OCI-LY1 (cell line): ENCODE results near the gene CCDC63.
A peak's percentile ranks its signal among the peaks of the same experiment; 100 is the strongest.

Experiments used
- H2AFZ ChIP-seq: fragments of 200-600 bp; sonication (generic), shearing (Covaris generic); 2 replicates; pipeline ENCODE4 v1.6.0; 2014; ENCODE audit warnings: antibody characterized with exemption, mild to moderate bottlenecking, low read length
- H3F3A ChIP-seq: fragments of 200-600 bp; sonication (generic), shearing (Covaris generic); 2 replicates; pipeline ENCODE4 v1.6.0; 2014; ENCODE audit warnings: mild to moderate bottlenecking, antibody characterized with exemption, low read length, moderate library complexity; ENCODE audit not compliant: insufficient read depth
- H3K27ac ChIP-seq: fragments of 200-600 bp; sonication (generic); 2 replicates; pipeline ENCODE4 v1.5.1; 2014; ENCODE audit warnings: low read length, mixed run types, mild to moderate bottlenecking, low read depth; ENCODE audit not compliant: poor library complexity, severe bottlenecking
- H3K27me3 ChIP-seq: fragments of 200-600 bp; sonication (generic); 2 replicates; pipeline ENCODE4 v1.6.0; 2014; ENCODE audit warnings: antibody characterized with exemption, mild to moderate bottlenecking, low read length, moderate library complexity; ENCODE audit not compliant: insufficient read depth
- H3K36me3 ChIP-seq: fragments of 200-600 bp; sonication (generic); 2 replicates; pipeline ENCODE4 v1.6.1; 2014; ENCODE audit warnings: mild to moderate bottlenecking, antibody characterized with exemption, low read length, moderate library complexity, mixed read lengths; ENCODE audit not compliant: insufficient read depth
- H3K4me1 ChIP-seq: fragments of 200-600 bp; sonication (generic); 2 replicates; pipeline ENCODE4 v1.5.1; 2014; ENCODE audit warnings: mild to moderate bottlenecking, low read length, moderate library complexity; ENCODE audit not compliant: insufficient read depth, severe bottlenecking
- H3K4me2 ChIP-seq: fragments of 200-600 bp; sonication (generic), shearing (Covaris generic); 2 replicates; pipeline ENCODE4 v1.6.1; 2014; ENCODE audit warnings: low read length
- H3K4me3 ChIP-seq: fragments of 200-600 bp; sonication (generic); 2 replicates; pipeline ENCODE4 v1.5.1; 2014; ENCODE audit warnings: low read length, low read depth, mild to moderate bottlenecking, mixed read lengths; ENCODE audit not compliant: poor library complexity, severe bottlenecking
- H3K79me2 ChIP-seq: fragments of 200-600 bp; shearing (Covaris generic); 2 replicates; pipeline ENCODE4 v1.6.1; 2016; ENCODE audit warnings: mixed run types, low read length, mixed read lengths; ENCODE audit not compliant: insufficient read depth
- H3K9ac ChIP-seq: fragments of 200-600 bp; sonication (generic), shearing (Covaris generic); 2 replicates; pipeline ENCODE4 v1.6.1; 2014; ENCODE audit warnings: mild to moderate bottlenecking, low read length, mixed read lengths
- H3K9me2 ChIP-seq: fragments of 200-600 bp; sonication (generic), shearing (Covaris generic); 2 replicates; pipeline ENCODE4 v1.6.1; 2014; ENCODE audit warnings: low read depth, mild to moderate bottlenecking, low read length, mixed read lengths
- H3K9me3 ChIP-seq: fragments of 200-600 bp; shearing (Covaris generic); 2 replicates; pipeline ENCODE4 v1.6.1; 2014; ENCODE audit warnings: low read length, mixed read lengths
- H4K20me1 ChIP-seq: fragments of 200-600 bp; sonication (generic), shearing (Covaris generic); 2 replicates; pipeline ENCODE4 v1.6.0; 2016; ENCODE audit warnings: mild to moderate bottlenecking, low read length; ENCODE audit not compliant: insufficient read depth
- EZH2 ChIP-seq: fragments of 200-600 bp; sonication (generic), shearing (Covaris generic); IDR thresholded peaks from 2 replicates; pipeline ENCODE4 v1.8.0; 2017; ENCODE audit warnings: borderline replicate concordance, mixed run types, mild to moderate bottlenecking, antibody characterized with exemption, low read length, moderate library complexity, mixed read lengths
- TF ChIP-seq, protein P1 (sequence below): fragments of 200-600 bp; sonication (generic), shearing (Covaris generic); IDR thresholded peaks from 2 replicates; pipeline ENCODE4 v1.5.1; 2017; ENCODE audit warnings: mild to moderate bottlenecking, antibody characterized with exemption, low read length, moderate library complexity, mixed read lengths

Gene CCDC63

DNA sequence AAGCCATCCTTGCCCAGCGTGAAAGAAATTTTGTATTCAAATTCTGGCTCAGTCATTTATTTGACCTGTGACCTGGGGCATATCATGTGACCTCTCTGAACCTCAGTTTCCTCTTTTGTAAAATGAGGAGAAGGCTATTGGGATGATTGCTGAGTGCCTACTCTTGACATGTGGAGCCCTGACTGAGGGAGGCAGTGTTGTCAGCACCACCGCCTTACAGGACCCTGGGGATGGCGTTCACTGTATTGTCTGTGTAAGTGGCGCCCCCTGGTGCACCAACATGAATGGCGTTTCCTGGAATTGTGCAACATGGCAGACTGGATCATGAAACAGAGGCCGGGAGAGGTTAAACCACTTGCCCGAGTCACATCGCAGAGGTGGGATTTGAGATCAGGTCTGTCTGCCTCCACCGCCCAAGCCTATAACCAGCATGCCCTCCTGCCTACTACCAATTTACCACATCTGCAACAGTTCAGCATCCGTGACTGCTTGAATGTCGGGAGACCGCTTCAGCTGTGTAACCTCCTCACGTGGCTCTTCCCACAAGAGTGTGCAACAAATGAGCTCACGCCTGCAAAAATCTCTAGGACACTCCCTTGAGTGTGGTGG, 20.1 kb upstream of the CCDC63 start:
- Histone ChIP-seq H3K9me2 (no peaks in the 10 kb centered on the region), H3K4me2 (peak overlapping the region; percentile 80), H3K4me1 (peaks cover 4% of the 10 kb centered on the region), H2AFZ (peak overlapping the region; percentile 91; the same call in 1 of the 2 replicates), H4K20me1 (no peaks in the 10 kb centered on the region), H3K36me3 (no peaks in the 10 kb centered on the region), H3K9me3 (no peaks in the 10 kb centered on the region), H3K27me3 (no peaks in the 10 kb centered on the region), H3K79me2 (no peaks in the 10 kb centered on the region), H3K4me3 (peak overlapping the region; percentile 48), H3K27ac (no peak overlapping the region), H3K9ac (peak overlapping the region; percentile 43; the same call in 1 of the 2 replicates), H3F3A (no peaks in the 10 kb centered on the region)
- TF ChIP-seq EZH2, result no peak
- TF ChIP-seq, protein P1, sequence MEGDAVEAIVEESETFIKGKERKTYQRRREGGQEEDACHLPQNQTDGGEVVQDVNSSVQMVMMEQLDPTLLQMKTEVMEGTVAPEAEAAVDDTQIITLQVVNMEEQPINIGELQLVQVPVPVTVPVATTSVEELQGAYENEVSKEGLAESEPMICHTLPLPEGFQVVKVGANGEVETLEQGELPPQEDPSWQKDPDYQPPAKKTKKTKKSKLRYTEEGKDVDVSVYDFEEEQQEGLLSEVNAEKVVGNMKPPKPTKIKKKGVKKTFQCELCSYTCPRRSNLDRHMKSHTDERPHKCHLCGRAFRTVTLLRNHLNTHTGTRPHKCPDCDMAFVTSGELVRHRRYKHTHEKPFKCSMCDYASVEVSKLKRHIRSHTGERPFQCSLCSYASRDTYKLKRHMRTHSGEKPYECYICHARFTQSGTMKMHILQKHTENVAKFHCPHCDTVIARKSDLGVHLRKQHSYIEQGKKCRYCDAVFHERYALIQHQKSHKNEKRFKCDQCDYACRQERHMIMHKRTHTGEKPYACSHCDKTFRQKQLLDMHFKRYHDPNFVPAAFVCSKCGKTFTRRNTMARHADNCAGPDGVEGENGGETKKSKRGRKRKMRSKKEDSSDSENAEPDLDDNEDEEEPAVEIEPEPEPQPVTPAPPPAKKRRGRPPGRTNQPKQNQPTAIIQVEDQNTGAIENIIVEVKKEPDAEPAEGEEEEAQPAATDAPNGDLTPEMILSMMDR, result peak; percentile 87

DNA sequence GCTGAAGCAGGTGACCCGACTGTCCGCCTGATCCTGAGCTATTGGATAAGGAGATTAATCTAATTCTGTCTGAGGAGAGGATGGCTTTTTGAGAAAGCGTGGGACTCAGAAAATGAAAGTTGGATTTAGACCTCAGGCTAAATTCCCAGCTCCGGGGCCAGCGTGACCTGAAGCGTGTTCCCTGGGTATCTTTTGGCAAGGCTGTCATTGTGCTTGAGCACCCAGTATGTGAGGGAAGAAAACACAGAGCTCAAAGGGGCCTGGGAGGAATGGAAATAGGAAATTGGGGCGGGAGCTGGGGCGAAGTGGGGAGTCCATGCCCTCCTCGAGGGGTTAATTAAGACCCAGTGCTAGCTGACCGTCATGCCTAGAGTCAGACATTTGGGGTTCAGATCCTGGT, 17.5 kb upstream of the CCDC63 start:
- no peaks in the 10 kb centered on the region for H3K79me2 ChIP-seq
- TF ChIP-seq, protein P1, result no peak
- TF ChIP-seq EZH2, result no peak
- no peak overlapping the region for H2AFZ ChIP-seq
- H3K4me1 ChIP-seq, result peaks cover 4% of the 10 kb centered on the region
- H4K20me1 ChIP-seq, result no peaks in the 10 kb centered on the region
- H3K9me3 ChIP-seq, result no peaks in the 10 kb centered on the region
- no peaks in the 10 kb centered on the region for H3K36me3 ChIP-seq
- no peak overlapping the region for H3K27ac ChIP-seq
- no peak overlapping the region for H3K9ac ChIP-seq
- no peaks in the 10 kb centered on the region for H3K27me3 ChIP-seq
- H3K4me3 ChIP-seq, result no peak overlapping the region
- no peaks in the 10 kb centered on the region for H3F3A ChIP-seq
- no peaks in the 10 kb centered on the region for H3K9me2 ChIP-seq
- no peak overlapping the region for H3K4me2 ChIP-seq

DNA sequence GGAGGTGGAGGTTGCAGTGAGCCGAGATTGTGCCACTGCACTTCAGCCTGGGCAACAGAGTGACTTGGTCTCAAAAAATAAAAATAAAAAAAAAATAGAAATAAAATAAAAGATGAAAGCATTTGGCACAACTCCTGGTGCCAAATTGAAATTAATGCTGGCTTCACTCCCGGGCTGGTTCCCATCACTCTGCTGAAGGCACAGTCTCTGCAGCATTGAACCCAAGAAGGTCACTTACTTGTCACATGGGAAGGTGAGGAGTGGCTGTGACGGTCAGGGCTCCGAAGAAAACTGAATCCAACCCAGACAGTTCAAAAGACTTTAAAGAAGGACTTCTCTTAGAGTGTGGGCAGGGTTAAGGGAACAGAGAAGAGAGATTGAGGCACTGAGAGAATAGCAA, 10.5 kb upstream of the CCDC63 start:
- TF ChIP-seq EZH2, result no peak
- TF ChIP-seq, protein P1, result no peak
- no peaks in the 10 kb centered on the region for H3K4me1 ChIP-seq
- H3K9me2 ChIP-seq, result no peaks in the 10 kb centered on the region
- no peak overlapping the region for H3K9ac ChIP-seq
- H3K36me3 ChIP-seq, result no peaks in the 10 kb centered on the region
- H3K27ac ChIP-seq, result no peak overlapping the region
- H3K79me2 ChIP-seq, result no peaks in the 10 kb centered on the region
- H3K4me3 ChIP-seq, result no peak overlapping the region
- no peaks in the 10 kb centered on the region for H3K9me3 ChIP-seq
- H4K20me1 ChIP-seq, result no peaks in the 10 kb centered on the region
- H2AFZ ChIP-seq, result no peak overlapping the region
- no peaks in the 10 kb centered on the region for H3K27me3 ChIP-seq
- no peaks in the 10 kb centered on the region for H3F3A ChIP-seq
- no peak overlapping the region for H3K4me2 ChIP-seq
